B cell (primary cell): ENCODE results near the gene MRPS9. TPM values are rescaled to one million over a fixed set of nuclear protein-coding genes. Genes with fewer than 3 reads are reported as not detected.

Experiments
- ATAC-seq: fragments of 200-7000 bp; cut with Tn5 transposase; one replicate; pipeline ENCODE4 v1.10.0; 2021; ENCODE audit warnings: low read depth, mild to moderate bottlenecking, moderate number of reproducible peaks, moderate library complexity
- CTCF ChIA-PET: fragments of 350-600 bp; sonication (Branson Sonifier 250); formaldehyde crosslinking; loops from one replicate; lab custom pipeline; 2021; ENCODE audit warnings: antibody characterized with exemption, inconsistent platforms; lab: Charles Lee
- POLR2A ChIA-PET: fragments of 350-600 bp; sonication (Branson Sonifier 250); formaldehyde crosslinking; loops from one replicate; lab custom pipeline; 2021; ENCODE audit warnings: antibody characterized with exemption; lab: Charles Lee
- DNase-seq: peaks from one replicate; pipeline ENCODE4 v3.0.0; 2013
- H2AFZ ChIP-seq: 2 replicates; pipeline ENCODE4 v1.6.1; 2012; ENCODE audit warnings: mild to moderate bottlenecking, low read depth, low read length; ENCODE audit not compliant: insufficient read depth, poor library complexity, severe bottlenecking
- H3K27ac ChIP-seq, 2 donors: 1 replicate in 1 of 2; 2 replicates in 1 of 2; pipeline ENCODE4 v1.5.1; 2012 to 2013; ENCODE audit warnings: low read length in 2 of 2, mild to moderate bottlenecking in 2 of 2, moderate library complexity in 1 of 2
- H3K27me3 ChIP-seq, 4 experiments: fragments of 200-600 bp in 1 of 4; sonication (generic) in 1 of 4; replicated peaks in 1 of 4; 1 replicate in 2 of 4; 2 replicates in 2 of 4; pipeline versions ENCODE4 v1.6.1 to v1.7.0; 2013 to 2016; ENCODE audit warnings: low read length in 3 of 4, mild to moderate bottlenecking in 2 of 4, mixed read lengths in 1 of 4, moderate library complexity in 1 of 4; ENCODE audit not compliant: insufficient read depth in 4 of 4, control insufficient read depth in 3 of 4; ENCODE audit errors: control extremely low read depth in 1 of 4
- H3K36me3 ChIP-seq, 2 experiments: replicated peaks in 1 of 2; 1 replicate in 1 of 2; 2 replicates in 1 of 2; pipeline versions ENCODE4 v1.6.1 to v1.7.1; 2013; ENCODE audit warnings: low read length in 1 of 2; ENCODE audit not compliant: insufficient read depth in 2 of 2, control insufficient read depth in 1 of 2; ENCODE audit errors: control extremely low read depth in 1 of 2, extremely low read depth in 1 of 2
- H3K4me1 ChIP-seq, 2 donors: fragments of 200-600 bp in 1 of 2; sonication (generic) in 1 of 2; 1 replicate in 1 of 2; 2 replicates in 1 of 2; pipeline versions ENCODE4 v1.5.1 to v1.6.1; 2013 to 2017; ENCODE audit warnings: low read length in 2 of 2; ENCODE audit not compliant: control insufficient read depth in 2 of 2, insufficient read depth in 2 of 2
- H3K4me2 ChIP-seq: replicated peaks from 2 replicates; pipeline ENCODE3; 2012; ENCODE audit warnings: mild to moderate bottlenecking, low read depth, low read length; ENCODE audit not compliant: poor library complexity, severe bottlenecking
- H3K4me3 ChIP-seq, 5 experiments: fragments of 200-600 bp in 1 of 5; sonication (generic) in 1 of 5; 1 replicate in 3 of 5; 2 replicates in 2 of 5; pipeline versions ENCODE4 v1.5.1 to v1.7.0; 2011 to 2016; ENCODE audit warnings: low read length in 4 of 5, mild to moderate bottlenecking in 4 of 5, low read depth in 2 of 5, control low read depth in 1 of 5, moderate library complexity in 1 of 5; ENCODE audit not compliant: insufficient read depth in 1 of 5; ENCODE audit errors: control extremely low read depth in 1 of 5, extremely low read depth in 1 of 5
- H3K79me2 ChIP-seq: fragments of 200-600 bp; sonication (generic); one replicate; pipeline ENCODE4 v1.6.0; 2016; ENCODE audit warnings: low read length; ENCODE audit not compliant: control insufficient read depth, insufficient read depth
- H3K9ac ChIP-seq: fragments of 200-600 bp; sonication (generic); 2 replicates; pipeline ENCODE4 v1.6.1; 2017; ENCODE audit warnings: mild to moderate bottlenecking, low read length, moderate library complexity
- H3K9me3 ChIP-seq, 3 donors: one replicate each; pipeline versions ENCODE4 v1.6.1 to v1.7.1; 2013; ENCODE audit warnings: low read length in 2 of 3; ENCODE audit not compliant: control insufficient read depth in 2 of 3, insufficient read depth in 1 of 3; ENCODE audit errors: control extremely low read depth in 1 of 3
- H4K20me1 ChIP-seq: 2 replicates; pipeline ENCODE4 v1.6.0; 2012; ENCODE audit warnings: mild to moderate bottlenecking, low read length; ENCODE audit not compliant: insufficient read depth, control insufficient read depth, poor library complexity, severe bottlenecking
- H3K27ac Mint-ChIP-seq: one replicate; pipeline ENCODE4 v1.8.0; 2021; ENCODE audit warnings: mixed read lengths
- H3K27me3 Mint-ChIP-seq: one replicate; pipeline ENCODE4 v1.8.0; 2021; ENCODE audit warnings: mixed read lengths
- H3K4me1 Mint-ChIP-seq: one replicate; pipeline ENCODE4 v1.8.0; 2021; ENCODE audit warnings: mixed read lengths
- H3K4me3 Mint-ChIP-seq: one replicate; pipeline ENCODE4 v1.8.0; 2021; ENCODE audit warnings: mixed read lengths
- H3K9me3 Mint-ChIP-seq: one replicate; pipeline ENCODE4 v1.8.0; 2022; ENCODE audit warnings: mixed read lengths; ENCODE audit not compliant: insufficient read depth
- CTCF ChIP-seq: fragments of 200-600 bp; IDR thresholded peaks from one replicate; pipeline ENCODE4 v1.8.0; 2022; ENCODE audit warnings: antibody characterized with exemption, mild to moderate bottlenecking
- EZH2 ChIP-seq: IDR thresholded peaks from 2 replicates; pipeline ENCODE4 v1.6.1; 2012; ENCODE audit warnings: borderline replicate concordance, low read depth, mild to moderate bottlenecking, moderate library complexity, low read length; ENCODE audit not compliant: insufficient read depth, poor library complexity, severe bottlenecking
- WGBS: methylation state at CpG from one replicate; pipeline ENCODE4 v1.1.5; 2013; ENCODE audit warnings: missing lambda C conversion rate; ENCODE audit not compliant: insufficient coverage; 5-methylcytosine and 5-hydroxymethylcytosine counted together
- intact Hi-C: fragments of 100-400 bp; cut with micrococcal nuclease; formaldehyde crosslinking; loops from one replicate; pipeline ENCODE4 v1.10.0; 2022
- polyA plus RNA-seq: library from polyadenylated mRNA; depleted of rRNA; stranded (reverse); fragments of >200 nt; gene quantifications from 2 replicates; pipeline ENCODE4 v1.2.3, GENCODE V29; 2012
- total RNA-seq, 2 donors: library from RNA; stranded (reverse); fragments of 120-200 nt in 1 of 2; gene quantifications; 1 replicate in 1 of 2; 2 replicates in 1 of 2; pipeline versions ENCODE4 v1.2.3 to v1.2.4, GENCODE V29; 2013 to 2022

The MRPS9 gene
- total and polyA plus RNA-seq, 2 donors (not counting 1 experiment from before 2014, with no cell fraction given) = 13.0 to 19.8 TPM

GRCh38 chr2:105117565-105117964, 79.7 kb downstream of the MRPS9 start:
- no peak overlapping the region for H3K4me3 Mint-ChIP-seq
- H3K9ac ChIP-seq = no peak overlapping the region
- H2AFZ ChIP-seq = no peak overlapping the region
- peaks cover 0 to 5% (median 0%) of the 10 kb centered on the region in 3 donors for H3K9me3 ChIP-seq
- ChIA-PET POLR2A (no interaction called here), CTCF (interaction anchor here (1.1 to 18.6 kb wide), 3 partner anchors 63 to 141 kb away, joined by 3 to 643 read pairs (median 89); partner anchors contain the start of gene GPR45)
- no peak overlapping the region for H3K4me3 ChIP-seq
- H3K27me3 Mint-ChIP-seq = peaks cover 3% of the 10 kb centered on the region
- no peaks in the 10 kb centered on the region for H3K79me2 ChIP-seq
- DNase-seq = no peak
- TF ChIP-seq EZH2 (no peak), CTCF (no peak)
- WGBS = 81% methylated on average over 2 of the region's 6 CpGs
- no peaks in the 10 kb centered on the region for H3K36me3 ChIP-seq
- intact Hi-C loops = no loop called here
- H3K4me2 ChIP-seq = no peak overlapping the region
- no peak for ATAC-seq
- H3K27me3 ChIP-seq = no peaks in the 10 kb centered on the region
- no peak overlapping the region for H3K27ac ChIP-seq
- H3K27ac Mint-ChIP-seq = no peak overlapping the region
- no peaks in the 10 kb centered on the region for H3K9me3 Mint-ChIP-seq
- H3K4me1 Mint-ChIP-seq = peaks cover 1% of the 10 kb centered on the region
- no peaks in the 10 kb centered on the region for H4K20me1 ChIP-seq
- no peaks in the 10 kb centered on the region for H3K4me1 ChIP-seq

GRCh38 chr2:105118960-105119359, 81.1 kb downstream of the MRPS9 start:
- ChIA-PET CTCF (interaction anchor here (6.6 to 18.6 kb wide), 2 partner anchors 61 to 117 kb away, joined by 89 to 643 read pairs; partner anchors contain the start of gene GPR45), POLR2A (no interaction called here)
- H3K4me2 ChIP-seq = peak overlapping the region; percentile 34
- H3K4me1 ChIP-seq = no peaks in the 10 kb centered on the region
- Mint-ChIP-seq H3K27me3 (peaks cover 13% of the 10 kb centered on the region), H3K4me3 (peak overlapping the region; percentile 17), H3K27ac (no peak overlapping the region), H3K4me1 (peaks cover 1% of the 10 kb centered on the region), H3K9me3 (no peaks in the 10 kb centered on the region)
- intact Hi-C loops = no loop called here
- peak overlapping the region; percentile 32 for H2AFZ ChIP-seq
- DNase-seq = peak; percentile 34
- H3K27ac ChIP-seq = no peak overlapping the region
- peaks cover 0 to 5% (median 0%) of the 10 kb centered on the region in 3 donors for H3K9me3 ChIP-seq
- 68% methylated on average over 23 of the region's 23 CpGs for WGBS
- TF ChIP-seq CTCF (peak; percentile 30), EZH2 (no peak)
- no peak overlapping the region for H3K9ac ChIP-seq
- H3K36me3 ChIP-seq = no peaks in the 10 kb centered on the region
- peak; percentile 28 for ATAC-seq
- no peak overlapping the region for H3K4me3 ChIP-seq
- H4K20me1 ChIP-seq = no peaks in the 10 kb centered on the region
- H3K27me3 ChIP-seq = no peaks in the 10 kb centered on the region
- H3K79me2 ChIP-seq = no peaks in the 10 kb centered on the region
